ENCODE measurements around the gene SDK1.

GRCh38 chr7:3968234-3968633 is 667.2 kb downstream of the SDK1 start:
- TF ChIP-seq CTCF (IDR thresholded peaks at IDR 0.05) (no peak), POLR2A (IDR thresholded peaks at IDR 0.05) (no peak), POLR2AphosphoS5 (IDR thresholded peaks at IDR 0.05; ENCODE audit: insufficient read depth in 1 of 2, low read depth in 1 of 2) (no peak)

Measured in vagina (tissue), 2 donors.